GM12873 (cell line): ENCODE results near the gene SFSWAP.

ENCODE experiments used
- CTCF ChIP-seq: IDR thresholded peaks from 2 replicates; pipeline ENCODE4 v1.5.1; 2012; ENCODE audit warnings: low read depth, mild to moderate bottlenecking, moderate library complexity, low read length, control low read depth; ENCODE audit not compliant: insufficient read depth; ENCODE audit errors: missing control alignments

SFSWAP gene

GRCh38 chr12:131848753-131849152, 137.9 kb downstream of the SFSWAP start:
- TF ChIP-seq CTCF, result no peak
